WI38 (cell line): ENCODE results near the gene PAXIP1.
A peak's percentile ranks its signal among the peaks of the same experiment; 100 is the strongest.
"Not testable (repeated sequence)": the region's sequence is repeated elsewhere in the genome, so short reads cannot be mapped to it uniquely, and the experiment has no call there.

ENCODE experiments used
- H3K4me3 ChIP-seq: 2 replicates; pipeline ENCODE4 v1.5.1; 2011; ENCODE audit warnings: low read depth, mild to moderate bottlenecking, control low read depth, low read length
- TF ChIP-seq, protein P1 (sequence below): IDR thresholded peaks from 2 replicates; pipeline ENCODE4 v1.5.1; 2012; ENCODE audit warnings: low read depth, mild to moderate bottlenecking, control low read depth, low read length

PAXIP1 gene

DNA sequence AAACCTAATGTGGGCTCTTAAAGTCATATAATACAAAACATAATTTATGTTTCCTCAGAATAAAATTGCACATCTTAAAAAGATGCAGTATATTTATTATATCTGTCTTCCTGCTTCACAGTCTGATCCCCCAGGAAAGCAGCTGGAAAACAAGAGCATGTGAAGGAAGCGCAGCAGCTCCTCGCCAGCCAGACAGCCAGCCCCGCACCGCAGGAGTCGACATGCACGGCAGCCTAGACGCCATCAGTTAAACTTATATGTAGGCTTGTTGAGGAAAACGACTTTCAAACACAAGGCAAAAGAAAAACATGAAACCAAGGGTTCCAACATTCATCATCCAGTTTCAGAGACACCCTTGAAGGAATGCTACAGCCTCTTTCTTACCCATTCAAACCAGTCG lies 59.0 kb downstream of the PAXIP1 start:
- TF ChIP-seq, protein P1, sequence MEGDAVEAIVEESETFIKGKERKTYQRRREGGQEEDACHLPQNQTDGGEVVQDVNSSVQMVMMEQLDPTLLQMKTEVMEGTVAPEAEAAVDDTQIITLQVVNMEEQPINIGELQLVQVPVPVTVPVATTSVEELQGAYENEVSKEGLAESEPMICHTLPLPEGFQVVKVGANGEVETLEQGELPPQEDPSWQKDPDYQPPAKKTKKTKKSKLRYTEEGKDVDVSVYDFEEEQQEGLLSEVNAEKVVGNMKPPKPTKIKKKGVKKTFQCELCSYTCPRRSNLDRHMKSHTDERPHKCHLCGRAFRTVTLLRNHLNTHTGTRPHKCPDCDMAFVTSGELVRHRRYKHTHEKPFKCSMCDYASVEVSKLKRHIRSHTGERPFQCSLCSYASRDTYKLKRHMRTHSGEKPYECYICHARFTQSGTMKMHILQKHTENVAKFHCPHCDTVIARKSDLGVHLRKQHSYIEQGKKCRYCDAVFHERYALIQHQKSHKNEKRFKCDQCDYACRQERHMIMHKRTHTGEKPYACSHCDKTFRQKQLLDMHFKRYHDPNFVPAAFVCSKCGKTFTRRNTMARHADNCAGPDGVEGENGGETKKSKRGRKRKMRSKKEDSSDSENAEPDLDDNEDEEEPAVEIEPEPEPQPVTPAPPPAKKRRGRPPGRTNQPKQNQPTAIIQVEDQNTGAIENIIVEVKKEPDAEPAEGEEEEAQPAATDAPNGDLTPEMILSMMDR, result no peak

DNA sequence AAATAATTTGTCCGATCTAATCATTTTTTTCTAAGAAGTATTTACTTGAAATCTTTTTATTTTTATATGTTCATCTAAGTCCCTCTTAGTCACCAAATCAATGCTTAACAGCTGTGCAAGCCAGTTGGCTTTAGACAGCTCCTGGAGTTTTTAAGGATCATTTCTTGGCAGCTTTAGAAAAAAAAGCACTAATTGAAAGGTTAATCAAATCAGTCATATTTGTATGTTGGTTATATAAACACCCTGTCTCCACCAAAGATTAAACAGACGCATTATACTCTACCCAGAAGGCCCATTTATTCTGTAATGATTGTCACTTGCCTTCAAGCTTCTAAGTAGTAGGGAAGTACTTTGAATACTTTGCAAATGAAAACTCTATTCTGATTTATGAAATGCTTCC lies 60.2 kb downstream of the PAXIP1 start:
- no peak overlapping the region for H3K4me3 ChIP-seq
- TF ChIP-seq, protein P1, result no peak

More for the DNA sequence above, 59.0 kb downstream of the PAXIP1 start:
- H3K4me3 ChIP-seq, result no peak overlapping the region

DNA sequence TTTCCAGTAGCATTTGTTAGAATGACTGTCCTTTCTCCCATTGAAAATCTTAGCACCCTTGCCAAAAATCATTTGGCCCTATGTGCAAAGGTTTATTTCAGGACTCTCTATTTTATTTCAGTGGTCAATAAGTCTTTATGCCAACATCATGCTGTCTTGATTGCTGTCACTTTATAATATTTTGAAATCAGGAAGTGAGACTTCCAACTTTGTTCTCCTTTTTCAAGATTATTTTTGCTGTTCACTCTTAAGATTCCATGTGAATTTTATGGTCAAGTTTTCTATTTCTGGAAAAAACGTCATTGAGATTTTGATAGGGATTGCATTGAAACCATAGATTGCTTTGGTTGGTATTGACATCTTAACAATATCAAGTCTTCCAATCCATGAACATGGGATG lies 65.1 kb downstream of the PAXIP1 start:
- TF ChIP-seq, protein P1, result no peak
- no peak overlapping the region for H3K4me3 ChIP-seq

DNA sequence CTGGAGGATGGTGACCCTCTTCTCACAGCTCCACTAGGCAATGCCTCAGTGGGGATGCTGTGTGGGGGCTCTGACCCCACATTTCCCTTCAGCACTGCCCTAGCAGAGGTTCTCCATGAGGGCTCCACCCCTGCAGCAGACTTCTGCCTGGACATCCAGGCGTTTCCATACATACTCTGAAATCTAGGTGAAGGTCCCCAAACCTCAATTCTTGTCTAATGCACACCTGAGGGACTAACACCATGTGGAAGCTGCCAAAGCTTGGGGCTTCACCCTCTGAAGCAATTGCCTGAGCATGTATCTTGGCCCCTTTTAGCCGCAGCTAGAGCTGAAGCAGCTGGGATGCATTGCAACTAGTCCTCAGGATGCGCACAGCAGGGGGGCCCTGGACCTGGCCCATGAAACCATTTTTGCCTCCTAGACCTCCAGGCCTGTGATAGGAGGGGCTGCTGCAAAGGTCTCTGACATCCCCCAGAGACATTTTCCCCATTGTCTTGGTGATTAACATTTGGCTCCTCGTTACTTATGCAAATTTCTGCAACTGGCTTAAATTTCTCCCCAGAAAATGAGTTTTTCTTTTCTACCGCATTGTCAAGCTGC lies 68.5 kb downstream of the PAXIP1 start:
- H3K4me3 ChIP-seq, result not testable (repeated sequence)

DNA sequence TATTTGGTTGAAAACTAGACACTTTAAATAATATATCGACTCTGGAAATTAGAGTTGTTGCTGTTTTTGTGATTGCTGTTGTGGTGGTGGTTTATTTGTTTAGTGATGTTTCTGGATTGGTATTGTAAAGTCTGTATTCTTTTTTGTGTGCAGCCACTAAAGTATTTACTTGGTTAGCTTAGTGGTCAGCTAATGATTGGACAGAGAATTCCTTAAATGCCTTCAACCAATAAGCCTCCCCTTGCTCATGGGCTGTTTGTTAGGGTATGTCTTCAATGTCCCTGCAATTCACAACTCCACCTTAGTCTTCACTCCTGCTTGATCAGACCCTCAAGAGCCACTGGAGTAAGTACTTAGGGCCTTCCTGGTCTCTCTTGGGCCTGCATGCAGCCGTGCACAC lies 71.0 kb downstream of the PAXIP1 start:
- TF ChIP-seq, protein P1, result no peak

DNA sequence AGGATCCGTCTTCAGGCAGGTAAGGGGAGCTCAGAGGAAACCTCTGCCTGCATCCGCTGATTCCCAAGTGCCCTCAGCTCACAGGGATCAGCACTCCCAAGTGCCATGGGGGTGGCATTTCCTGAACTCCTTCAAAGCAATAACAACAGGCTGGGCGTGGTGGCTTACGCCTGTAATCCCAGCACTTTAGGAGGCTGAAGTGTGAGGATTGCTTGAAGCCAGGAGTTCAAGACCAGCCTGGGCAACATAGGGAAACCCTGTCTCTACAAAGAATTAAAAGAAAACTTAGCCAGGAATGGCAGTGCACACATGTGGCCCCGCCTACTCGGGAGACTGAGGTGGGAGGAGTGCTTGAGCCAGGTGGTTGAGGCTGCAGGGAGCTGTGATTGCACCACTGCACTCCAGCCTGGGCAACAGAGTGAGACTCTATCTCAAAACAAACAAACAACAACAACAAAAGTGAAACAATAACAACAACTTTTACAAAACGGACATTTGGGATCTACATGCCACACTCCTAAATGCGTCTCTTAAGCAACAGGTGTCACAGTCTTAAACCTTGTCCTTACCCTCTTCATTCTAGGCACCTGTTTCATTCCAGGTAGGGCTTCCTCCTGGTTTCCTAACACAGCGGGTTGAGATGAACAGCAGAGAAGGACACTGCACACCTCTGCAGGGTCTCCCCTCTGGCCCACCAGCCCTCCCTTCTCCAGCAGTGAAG lies 73.8 kb downstream of the PAXIP1 start:
- TF ChIP-seq, protein P1, result no peak
- peak overlapping the region; percentile 77 for H3K4me3 ChIP-seq

More for the DNA sequence above, 71.0 kb downstream of the PAXIP1 start:
- H3K4me3 ChIP-seq, result no peak overlapping the region

DNA sequence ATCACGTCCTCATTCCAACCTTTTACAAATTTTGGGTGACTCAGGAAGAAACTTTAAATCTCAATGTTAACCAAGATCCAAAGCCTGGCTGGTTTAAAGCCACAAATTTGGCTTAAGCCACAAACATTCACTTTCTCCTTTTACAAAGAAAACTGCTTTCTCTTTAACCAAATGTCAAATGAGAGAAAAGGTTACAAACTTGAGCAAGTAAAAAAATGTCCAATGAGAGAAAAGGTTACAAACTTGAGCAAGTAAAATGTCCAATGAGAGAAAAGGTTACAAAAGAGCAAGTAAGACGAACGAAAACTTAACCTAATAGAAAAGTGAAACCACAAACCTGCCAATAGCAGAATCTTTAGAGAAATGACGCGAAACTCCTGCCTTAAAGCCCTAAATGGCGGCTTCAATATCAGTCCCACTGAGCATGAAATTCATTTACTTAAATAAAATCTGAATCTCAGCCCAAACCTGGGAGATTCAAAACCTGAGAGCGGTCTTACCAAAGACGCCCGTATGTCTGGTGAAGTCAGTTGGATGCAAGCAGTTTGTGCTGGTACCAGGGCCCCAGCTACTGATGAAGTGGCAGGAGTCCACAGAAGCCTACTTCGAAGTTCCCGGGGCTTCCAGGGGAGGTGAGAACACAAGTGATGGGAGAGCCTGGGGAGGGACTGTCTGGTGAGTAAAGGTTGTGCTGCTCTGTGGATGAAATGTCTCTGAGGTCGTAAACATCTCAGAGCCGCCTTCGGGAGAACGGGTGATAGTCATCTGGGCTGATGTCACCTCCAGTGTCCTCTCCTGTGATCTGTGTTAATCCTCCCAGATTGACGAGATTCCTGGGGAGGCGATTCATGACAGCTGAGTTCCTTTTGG lies 74.6 kb downstream of the PAXIP1 start:
- H3K4me3 ChIP-seq, result peak overlapping the region; percentile 77
- TF ChIP-seq, protein P1, result no peak
